HepG2 (cell line): ENCODE data around the gene PMEL. TPM values are rescaled to one million over a fixed set of nuclear protein-coding genes. Genes with fewer than 3 reads are reported as not detected.

Experiments used
- AGO1 ChIP-seq: fragments of 200-400 bp; formaldehyde crosslinking; IDR thresholded peaks from 2 replicates; pipeline ENCODE4 v1.6.1; 2017; ENCODE audit warnings: mild to moderate bottlenecking, low read depth, low read length, moderate library complexity; ENCODE audit not compliant: poor library complexity, severe bottlenecking
- ATRX ChIP-seq: sonication (generic); formaldehyde crosslinking; IDR thresholded peaks from 2 replicates; pipeline ENCODE4 v1.4.0; 2020; ENCODE audit warnings: missing genetic modification reagents, borderline replicate concordance
- CHD4 ChIP-seq: fragments of 200-600 bp; sonication (generic); IDR thresholded peaks from 2 replicates; pipeline ENCODE4 v1.7.0; 2017; ENCODE audit warnings: mild to moderate bottlenecking, low read length, borderline replicate concordance
- ELF1 ChIP-seq: sonication (generic); formaldehyde crosslinking; IDR thresholded peaks from 2 replicates; pipeline ENCODE4 v1.4.0; 2020; ENCODE audit warnings: missing genetic modification reagents
- FOXA1 ChIP-seq, 2 experiments: fragments of 450-650 bp in 1 of 2; sonication (generic) in 1 of 2; formaldehyde crosslinking in 1 of 2; IDR thresholded peaks; 2 replicates each; pipeline versions ENCODE4 v1.4.0 to v1.6.1; 2016 to 2020; ENCODE audit warnings: missing genetic modification reagents in 1 of 2
- HNF4G ChIP-seq, 2 experiments: sonication (generic) in 1 of 2; formaldehyde crosslinking in 1 of 2; IDR thresholded peaks; 2 replicates each; pipeline versions ENCODE4 v1.4.0 to v1.6.1; 2011 to 2020; ENCODE audit warnings: borderline replicate concordance in 2 of 2, low read depth in 2 of 2, mild to moderate bottlenecking in 2 of 2, low read length in 1 of 2, missing genetic modification reagents in 1 of 2, moderate library complexity in 1 of 2
- HOXA3 ChIP-seq: sonication (generic); formaldehyde crosslinking; IDR thresholded peaks from 2 replicates; pipeline ENCODE4 v1.5.0; 2020; ENCODE audit warnings: missing genetic modification reagents
- MEIS2 ChIP-seq: sonication (generic); formaldehyde crosslinking; IDR thresholded peaks from 2 replicates; pipeline ENCODE4 v1.9.0; 2021; ENCODE audit warnings: mild to moderate bottlenecking, missing genetic modification reagents
- RFX5 ChIP-seq: IDR thresholded peaks from 2 replicates; pipeline ENCODE4 v1.6.1; 2011; ENCODE audit warnings: low read depth, low read length, improper control_type of control experiment
- SAP130 ChIP-seq: IDR thresholded peaks from 2 replicates; pipeline ENCODE4 v1.6.1; 2016; ENCODE audit warnings: low read depth
- SKI ChIP-seq: fragments of 450-650 bp; IDR thresholded peaks from one replicate; pipeline ENCODE4 v1.6.1; 2018; ENCODE audit warnings: mild to moderate bottlenecking; ENCODE audit not compliant: partially characterized antibody
- ZFY ChIP-seq: sonication (generic); formaldehyde crosslinking; IDR thresholded peaks from 2 replicates; pipeline ENCODE4 v1.4.0; 2020; ENCODE audit warnings: missing genetic modification reagents
- ZNF678 ChIP-seq: sonication (generic); formaldehyde crosslinking; IDR thresholded peaks from 2 replicates; pipeline ENCODE4 v1.4.0; 2020; ENCODE audit warnings: mild to moderate bottlenecking, missing genetic modification reagents
- polyA plus RNA-seq, 8 experiments: library from polyadenylated mRNA; depleted of rRNA in 3 of 8; stranded (reverse) in 7 of 8; unstranded in 1 of 8; fragments of >200 nt; fragmentation: Illumina TruSeq in 4 of 8; extraction: Trizol in 4 of 8; gene quantifications; 2 replicates each; pipeline versions ENCODE4 v1.2.1 to v1.2.3, GENCODE V29; 2011 to 2016; ENCODE audit warnings: low read depth in 4 of 8, missing spikeins in 1 of 8, mixed read lengths in 1 of 8; ENCODE audit not compliant: insufficient read depth in 1 of 8
- total RNA-seq, 5 experiments: library from RNA; depleted of rRNA; stranded (reverse); fragments of >200 nt; fragmentation: Illumina TruSeq; extraction: Trizol; gene quantifications; 2 replicates each; pipeline ENCODE4 v1.2.3, GENCODE V29; 2016; ENCODE audit warnings: low read depth in 1 of 5
- TF ChIP-seq, protein P1 (sequence below): sonication (generic); formaldehyde crosslinking; IDR thresholded peaks from 2 replicates; pipeline ENCODE4 v1.4.0; 2020; ENCODE audit warnings: mild to moderate bottlenecking, low read depth, missing genetic modification reagents
- TF ChIP-seq, protein P2 (sequence below): IDR thresholded peaks from 2 replicates; pipeline ENCODE4 v1.4.0; 2020; ENCODE audit warnings: mild to moderate bottlenecking, missing genetic modification reagents
- TF ChIP-seq, protein P3 (sequence below): IDR thresholded peaks from 2 replicates; pipeline ENCODE4 v1.6.1; 2012; ENCODE audit warnings: inconsistent platforms
- TF ChIP-seq, protein P4 (sequence below): sonication (generic); formaldehyde crosslinking; IDR thresholded peaks from 2 replicates; pipeline ENCODE4 v1.4.0; 2020; ENCODE audit warnings: missing genetic modification reagents
- TF ChIP-seq, protein P5 (sequence below): sonication (generic); formaldehyde crosslinking; IDR thresholded peaks from 2 replicates; pipeline ENCODE4 v1.9.0; 2021; ENCODE audit warnings: missing genetic modification reagents, borderline replicate concordance

The PMEL gene
- total and polyA plus RNA-seq, 2 of the 13 experiments (the other 11 are each of a cell fraction or from before 2014, with no cell fraction given), result 0.49 to 3.3 TPM

DNA sequence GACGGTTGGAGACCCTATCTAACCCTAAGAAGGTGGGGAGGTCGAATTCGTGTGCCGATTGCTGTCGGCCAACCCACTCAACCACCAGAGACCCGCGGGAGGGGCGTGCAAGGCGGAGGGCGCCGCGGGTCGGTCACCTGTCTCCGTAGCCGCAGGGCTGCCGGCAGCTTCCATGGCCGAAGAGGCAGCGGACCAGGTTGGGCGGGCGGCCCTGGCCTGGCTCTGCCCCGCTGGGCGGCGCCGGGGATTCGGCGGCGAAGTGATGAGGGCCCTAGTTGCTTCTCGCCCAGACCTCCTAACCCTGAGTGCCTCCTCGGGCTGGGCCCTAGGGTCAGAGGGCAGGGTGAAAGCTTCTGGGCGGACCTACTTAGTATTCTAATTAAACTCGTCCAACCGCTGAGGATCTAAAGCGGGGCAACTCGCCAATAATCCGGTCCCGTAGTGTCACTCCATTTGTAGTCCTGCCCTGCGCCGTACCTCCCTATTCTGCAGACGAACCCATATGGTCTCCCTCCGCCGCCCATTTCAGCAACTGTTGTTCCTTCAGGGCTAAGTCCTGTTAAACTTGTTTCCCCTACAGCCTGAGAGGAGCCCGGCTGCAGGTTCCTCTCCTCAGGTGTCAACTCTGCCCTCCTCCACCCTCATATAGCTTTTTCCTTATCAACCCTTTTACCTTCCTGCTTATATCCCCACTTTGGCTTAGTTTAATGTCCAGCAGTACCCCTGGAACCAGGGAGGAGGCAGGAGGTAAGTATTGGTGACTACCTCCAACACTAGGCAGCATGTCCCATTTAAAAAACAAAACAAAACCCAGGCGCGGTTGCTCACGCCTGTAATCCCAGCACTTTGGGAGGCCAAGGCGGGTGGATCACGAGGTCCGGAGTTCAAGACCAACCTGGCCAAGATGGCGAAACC, 38.0 kb downstream of the PMEL start, which contains the start of gene PYM1 (continued):
- TF ChIP-seq, protein P1, sequence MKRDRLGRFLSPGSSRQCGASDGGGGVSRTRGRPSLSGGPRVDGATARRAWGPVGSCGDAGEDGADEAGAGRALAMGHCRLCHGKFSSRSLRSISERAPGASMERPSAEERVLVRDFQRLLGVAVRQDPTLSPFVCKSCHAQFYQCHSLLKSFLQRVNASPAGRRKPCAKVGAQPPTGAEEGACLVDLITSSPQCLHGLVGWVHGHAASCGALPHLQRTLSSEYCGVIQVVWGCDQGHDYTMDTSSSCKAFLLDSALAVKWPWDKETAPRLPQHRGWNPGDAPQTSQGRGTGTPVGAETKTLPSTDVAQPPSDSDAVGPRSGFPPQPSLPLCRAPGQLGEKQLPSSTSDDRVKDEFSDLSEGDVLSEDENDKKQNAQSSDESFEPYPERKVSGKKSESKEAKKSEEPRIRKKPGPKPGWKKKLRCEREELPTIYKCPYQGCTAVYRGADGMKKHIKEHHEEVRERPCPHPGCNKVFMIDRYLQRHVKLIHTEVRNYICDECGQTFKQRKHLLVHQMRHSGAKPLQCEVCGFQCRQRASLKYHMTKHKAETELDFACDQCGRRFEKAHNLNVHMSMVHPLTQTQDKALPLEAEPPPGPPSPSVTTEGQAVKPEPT (CRISPR knock-in tag), result no peak
- TF ChIP-seq, protein P2, sequence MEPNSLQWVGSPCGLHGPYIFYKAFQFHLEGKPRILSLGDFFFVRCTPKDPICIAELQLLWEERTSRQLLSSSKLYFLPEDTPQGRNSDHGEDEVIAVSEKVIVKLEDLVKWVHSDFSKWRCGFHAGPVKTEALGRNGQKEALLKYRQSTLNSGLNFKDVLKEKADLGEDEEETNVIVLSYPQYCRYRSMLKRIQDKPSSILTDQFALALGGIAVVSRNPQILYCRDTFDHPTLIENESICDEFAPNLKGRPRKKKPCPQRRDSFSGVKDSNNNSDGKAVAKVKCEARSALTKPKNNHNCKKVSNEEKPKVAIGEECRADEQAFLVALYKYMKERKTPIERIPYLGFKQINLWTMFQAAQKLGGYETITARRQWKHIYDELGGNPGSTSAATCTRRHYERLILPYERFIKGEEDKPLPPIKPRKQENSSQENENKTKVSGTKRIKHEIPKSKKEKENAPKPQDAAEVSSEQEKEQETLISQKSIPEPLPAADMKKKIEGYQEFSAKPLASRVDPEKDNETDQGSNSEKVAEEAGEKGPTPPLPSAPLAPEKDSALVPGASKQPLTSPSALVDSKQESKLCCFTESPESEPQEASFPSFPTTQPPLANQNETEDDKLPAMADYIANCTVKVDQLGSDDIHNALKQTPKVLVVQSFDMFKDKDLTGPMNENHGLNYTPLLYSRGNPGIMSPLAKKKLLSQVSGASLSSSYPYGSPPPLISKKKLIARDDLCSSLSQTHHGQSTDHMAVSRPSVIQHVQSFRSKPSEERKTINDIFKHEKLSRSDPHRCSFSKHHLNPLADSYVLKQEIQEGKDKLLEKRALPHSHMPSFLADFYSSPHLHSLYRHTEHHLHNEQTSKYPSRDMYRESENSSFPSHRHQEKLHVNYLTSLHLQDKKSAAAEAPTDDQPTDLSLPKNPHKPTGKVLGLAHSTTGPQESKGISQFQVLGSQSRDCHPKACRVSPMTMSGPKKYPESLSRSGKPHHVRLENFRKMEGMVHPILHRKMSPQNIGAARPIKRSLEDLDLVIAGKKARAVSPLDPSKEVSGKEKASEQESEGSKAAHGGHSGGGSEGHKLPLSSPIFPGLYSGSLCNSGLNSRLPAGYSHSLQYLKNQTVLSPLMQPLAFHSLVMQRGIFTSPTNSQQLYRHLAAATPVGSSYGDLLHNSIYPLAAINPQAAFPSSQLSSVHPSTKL (CRISPR knock-in tag), result peak; percentile 7; the same call in 1 of the 2 replicates
- TF ChIP-seq ZNF678 (CRISPR knock-in tag) (peak; percentile 64; the same call in 1 of the 2 replicates), ATRX (CRISPR knock-in tag) (no peak), CHD4 (no peak), SKI (no peak), FOXA1 (IDR thresholded peaks at IDR 0.05) (no peak), FOXA1 (CRISPR knock-in tag; IDR thresholded peaks at IDR 0.05) (no peak), MEIS2 (CRISPR knock-in tag) (no peak), RFX5 (no peak), ZFY (peak; percentile 83), AGO1 (no peak), HOXA3 (peak; percentile 36), HNF4G (IDR thresholded peaks at IDR 0.05; ENCODE audit: borderline replicate concordance, low read depth, low read length) (no peak), HNF4G (CRISPR knock-in tag; IDR thresholded peaks at IDR 0.05; ENCODE audit: borderline replicate concordance, low read depth) (peak; percentile 17; the same call in 1 of the 2 replicates), ELF1 (CRISPR knock-in tag) (0 out of 2 replicates have a peak, but pooled peaks have one; percentile 10), SAP130 (no peak; the same call in none of the 2 replicates)
- TF ChIP-seq, protein P3, sequence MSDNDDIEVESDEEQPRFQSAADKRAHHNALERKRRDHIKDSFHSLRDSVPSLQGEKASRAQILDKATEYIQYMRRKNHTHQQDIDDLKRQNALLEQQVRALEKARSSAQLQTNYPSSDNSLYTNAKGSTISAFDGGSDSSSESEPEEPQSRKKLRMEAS, result peak; percentile 27; the same call in 1 of the 2 replicates
- TF ChIP-seq, protein P4, sequence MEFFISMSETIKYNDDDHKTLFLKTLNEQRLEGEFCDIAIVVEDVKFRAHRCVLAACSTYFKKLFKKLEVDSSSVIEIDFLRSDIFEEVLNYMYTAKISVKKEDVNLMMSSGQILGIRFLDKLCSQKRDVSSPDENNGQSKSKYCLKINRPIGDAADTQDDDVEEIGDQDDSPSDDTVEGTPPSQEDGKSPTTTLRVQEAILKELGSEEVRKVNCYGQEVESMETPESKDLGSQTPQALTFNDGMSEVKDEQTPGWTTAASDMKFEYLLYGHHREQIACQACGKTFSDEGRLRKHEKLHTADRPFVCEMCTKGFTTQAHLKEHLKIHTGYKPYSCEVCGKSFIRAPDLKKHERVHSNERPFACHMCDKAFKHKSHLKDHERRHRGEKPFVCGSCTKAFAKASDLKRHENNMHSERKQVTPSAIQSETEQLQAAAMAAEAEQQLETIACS (CRISPR knock-in tag), result no peak
- TF ChIP-seq, protein P5, sequence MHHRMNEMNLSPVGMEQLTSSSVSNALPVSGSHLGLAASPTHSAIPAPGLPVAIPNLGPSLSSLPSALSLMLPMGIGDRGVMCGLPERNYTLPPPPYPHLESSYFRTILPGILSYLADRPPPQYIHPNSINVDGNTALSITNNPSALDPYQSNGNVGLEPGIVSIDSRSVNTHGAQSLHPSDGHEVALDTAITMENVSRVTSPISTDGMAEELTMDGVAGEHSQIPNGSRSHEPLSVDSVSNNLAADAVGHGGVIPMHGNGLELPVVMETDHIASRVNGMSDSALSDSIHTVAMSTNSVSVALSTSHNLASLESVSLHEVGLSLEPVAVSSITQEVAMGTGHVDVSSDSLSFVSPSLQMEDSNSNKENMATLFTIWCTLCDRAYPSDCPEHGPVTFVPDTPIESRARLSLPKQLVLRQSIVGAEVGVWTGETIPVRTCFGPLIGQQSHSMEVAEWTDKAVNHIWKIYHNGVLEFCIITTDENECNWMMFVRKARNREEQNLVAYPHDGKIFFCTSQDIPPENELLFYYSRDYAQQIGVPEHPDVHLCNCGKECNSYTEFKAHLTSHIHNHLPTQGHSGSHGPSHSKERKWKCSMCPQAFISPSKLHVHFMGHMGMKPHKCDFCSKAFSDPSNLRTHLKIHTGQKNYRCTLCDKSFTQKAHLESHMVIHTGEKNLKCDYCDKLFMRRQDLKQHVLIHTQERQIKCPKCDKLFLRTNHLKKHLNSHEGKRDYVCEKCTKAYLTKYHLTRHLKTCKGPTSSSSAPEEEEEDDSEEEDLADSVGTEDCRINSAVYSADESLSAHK (CRISPR knock-in tag), result 0 out of 2 replicates have a peak, but pooled peaks have one; percentile 27
